Liver (tissue), 3 donors: ENCODE measurements around the gene ARL3.

Experiments used
- GABPA ChIP-seq, 2 donors: IDR thresholded peaks in 1 of 2; conservative IDR thresholded peaks in 1 of 2; 2 replicates each; pipeline ENCODE4 v1.6.1; 2016; ENCODE audit warnings: antibody characterized with exemption in 2 of 2, mild to moderate bottlenecking in 1 of 2, moderate library complexity in 1 of 2
- RAD21 ChIP-seq, 2 donors: IDR thresholded peaks; 2 replicates each; pipeline ENCODE4 v1.6.1; 2016; ENCODE audit warnings: antibody characterized with exemption in 2 of 2, mild to moderate bottlenecking in 2 of 2
- RXRA ChIP-seq, 2 donors: IDR thresholded peaks; 2 replicates each; pipeline ENCODE4 v1.6.1; 2017 to 2018; ENCODE audit warnings: antibody characterized with exemption in 2 of 2, mild to moderate bottlenecking in 1 of 2
- TAF1 ChIP-seq: conservative IDR thresholded peaks from 2 replicates; pipeline ENCODE4 v1.6.1; 2016; ENCODE audit warnings: antibody characterized with exemption, mild to moderate bottlenecking
- YY1 ChIP-seq: IDR thresholded peaks from 2 replicates; pipeline ENCODE4 v1.6.1; 2016; ENCODE audit warnings: antibody characterized with exemption, mild to moderate bottlenecking
- TF ChIP-seq, protein P1 (sequence below): fragments of 150-350 bp; IDR thresholded peaks from 2 replicates; pipeline ENCODE4 v1.5.1; 2017; ENCODE audit warnings: improper control_type of control experiment, low read depth, low read length; ENCODE audit not compliant: missing input control
- donor health status: healthy.
- donor health status: healthy.

GRCh38 chr10:102670065-102670670 lies 44.0 kb downstream of the ARL3 start:
- TF ChIP-seq, protein P1, sequence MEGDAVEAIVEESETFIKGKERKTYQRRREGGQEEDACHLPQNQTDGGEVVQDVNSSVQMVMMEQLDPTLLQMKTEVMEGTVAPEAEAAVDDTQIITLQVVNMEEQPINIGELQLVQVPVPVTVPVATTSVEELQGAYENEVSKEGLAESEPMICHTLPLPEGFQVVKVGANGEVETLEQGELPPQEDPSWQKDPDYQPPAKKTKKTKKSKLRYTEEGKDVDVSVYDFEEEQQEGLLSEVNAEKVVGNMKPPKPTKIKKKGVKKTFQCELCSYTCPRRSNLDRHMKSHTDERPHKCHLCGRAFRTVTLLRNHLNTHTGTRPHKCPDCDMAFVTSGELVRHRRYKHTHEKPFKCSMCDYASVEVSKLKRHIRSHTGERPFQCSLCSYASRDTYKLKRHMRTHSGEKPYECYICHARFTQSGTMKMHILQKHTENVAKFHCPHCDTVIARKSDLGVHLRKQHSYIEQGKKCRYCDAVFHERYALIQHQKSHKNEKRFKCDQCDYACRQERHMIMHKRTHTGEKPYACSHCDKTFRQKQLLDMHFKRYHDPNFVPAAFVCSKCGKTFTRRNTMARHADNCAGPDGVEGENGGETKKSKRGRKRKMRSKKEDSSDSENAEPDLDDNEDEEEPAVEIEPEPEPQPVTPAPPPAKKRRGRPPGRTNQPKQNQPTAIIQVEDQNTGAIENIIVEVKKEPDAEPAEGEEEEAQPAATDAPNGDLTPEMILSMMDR, result no peak
- no peak for TF ChIP-seq TAF1
- TF ChIP-seq RXRA (IDR thresholded peaks at IDR 0.05), result no peak
- no peak for TF ChIP-seq YY1
- TF ChIP-seq RAD21 (IDR thresholded peaks at IDR 0.05), result no peak
- TF ChIP-seq GABPA (IDR thresholded peaks at IDR 0.05 in 1 of 2, conservative IDR thresholded peaks at IDR 0.05 in 1 of 2), result no peak
